A549 treated with Hydrocortisone at 1 μM for 4 hours (cell line): Measurements from ENCODE around the gene PIK3R2. TPM values are rescaled to one million over a fixed set of nuclear protein-coding genes. Genes with fewer than 3 reads are reported as not detected.

Experiments
- total RNA-seq: library from RNA; stranded (reverse); fragments of 200-300 nt; extraction: Qiagen RNA extraction; gene quantifications from 5 replicates; pipeline ENCODE4 v1.2.3, GENCODE V29; 2022

The PIK3R2 gene
- 2.0 to 13.2 TPM (median 10.1 TPM) in 5 replicates for total RNA-seq

DNA sequence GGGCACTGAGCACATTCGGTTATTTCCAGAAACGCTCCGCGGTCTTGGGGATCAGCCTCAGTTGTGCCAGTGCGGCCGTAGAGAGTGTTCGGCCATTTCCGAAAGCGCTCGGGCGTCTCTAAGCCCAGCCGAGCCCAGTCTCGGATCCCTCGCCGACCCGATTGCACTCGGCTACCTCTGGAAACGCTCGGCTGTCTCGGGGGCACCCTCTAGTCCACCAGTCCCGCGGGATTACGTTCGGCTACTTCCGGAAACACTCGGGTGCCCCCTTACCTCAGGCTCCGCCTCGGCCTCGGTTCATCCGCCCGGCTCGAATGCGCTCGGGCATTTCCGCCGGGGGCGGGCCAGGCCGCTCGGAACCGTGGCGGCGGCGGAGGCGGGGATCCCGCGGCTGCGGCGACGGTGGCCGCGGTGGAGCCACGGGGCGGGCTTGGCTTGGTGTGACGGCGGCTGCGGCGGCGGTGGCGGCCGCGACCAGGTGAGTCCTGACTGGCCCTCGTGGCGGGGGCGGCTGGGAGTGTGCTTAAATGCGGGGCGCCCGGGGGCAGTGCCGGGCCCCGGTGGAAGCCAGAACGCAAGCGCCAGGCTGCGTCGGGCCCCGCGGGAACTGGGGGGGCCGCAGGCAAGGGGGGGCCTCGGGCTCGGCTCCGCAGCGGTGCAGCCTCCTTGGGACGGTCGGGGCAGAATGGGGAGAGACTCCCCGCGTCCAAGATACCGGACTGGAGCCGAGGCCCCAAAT, at the start of gene PIK3R2:
PIK3R2 (plus strand) TSS at position 347 of the 739 bp plus-strand sequence. CDS start 2,717 bp downstream, outside the sequence.

GRCh38 chr19:18173572-18174288, 20.8 kb downstream of the PIK3R2 start, which contains the start of gene IFI30:
Gene IFI30 (plus strand): TSS chr19:18173813. CDS start chr19:18173842, 29 bp downstream.

DNA sequence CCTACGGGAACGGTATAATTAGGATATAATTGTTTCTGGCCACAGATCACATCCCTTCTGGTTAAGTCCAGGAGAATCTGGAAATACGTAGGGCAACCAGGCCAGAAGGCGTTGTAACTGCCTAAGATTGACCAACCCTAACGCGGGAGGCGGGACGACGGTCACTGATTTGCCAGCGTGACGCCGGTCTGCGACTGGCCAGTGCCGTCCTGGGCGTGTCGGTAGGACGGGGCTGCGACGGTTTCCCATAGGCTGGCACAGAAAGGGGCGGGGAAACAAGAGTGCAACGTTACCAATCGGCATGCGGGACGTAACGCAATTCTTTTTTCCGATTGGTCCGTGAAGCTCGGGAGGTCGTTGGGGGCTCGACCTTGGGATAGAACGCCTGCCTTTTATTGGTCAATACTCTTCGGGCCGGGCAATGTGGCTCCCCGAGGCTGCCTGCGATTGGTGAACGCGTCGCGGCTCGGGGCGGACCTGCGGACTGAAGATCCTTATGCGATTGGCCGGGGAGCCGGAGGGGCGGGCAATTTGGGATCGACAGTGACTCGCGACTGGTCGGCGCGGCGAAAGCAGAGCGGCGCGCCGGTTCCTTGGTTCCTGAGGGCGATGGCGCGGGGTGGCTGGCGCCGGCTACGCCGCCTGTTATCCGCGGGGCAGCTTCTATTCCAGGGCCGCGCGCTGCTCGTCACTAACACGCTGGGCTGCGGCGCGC, 39.9 kb downstream of the PIK3R2 start, which contains the start of gene MPV17L2:
MPV17L2 (plus strand) TSS at position 546 of the 715 bp plus-strand sequence; CDS start at position 610, 64 bp downstream.

GRCh38 chr19:18203863-18204393, 51.0 kb downstream of the PIK3R2 start, which contains the start of gene RAB3A:
Gene RAB3A (minus strand): TSS chr19:18204042. CDS start chr19:18202740, 1,302 bp downstream.

Other genes with a start within 250 kb of the PIK3R2 start
- 92.9 to 119 TPM (median 107 TPM) in 5 replicates for gene CCDC124, start 220.1 kb upstream of the PIK3R2 start, total RNA-seq
- 0.41 to 1.2 TPM (median 0.66 TPM) in 5 replicates for gene KCNN1, start 186.1 kb upstream of the PIK3R2 start, total RNA-seq
- 46.8 to 55.2 TPM (median 53.1 TPM) in 5 replicates for gene ARRDC2, start 145.0 kb upstream of the PIK3R2 start, total RNA-seq
- not detected in 5 replicates for gene IL12RB1, start 66.2 kb upstream of the PIK3R2 start, total RNA-seq
- 1.8 to 2.7 TPM (median 2.1 TPM) in 5 replicates for gene MAST3, start 55.4 kb upstream of the PIK3R2 start, total RNA-seq
- 11.4 to 18.5 TPM (median 15.0 TPM) in 5 replicates for gene IFI30, start 20.6 kb downstream of the PIK3R2 start, total RNA-seq
- 8.5 to 12.0 TPM (median 11.4 TPM) in 5 replicates for gene MPV17L2, start 40.1 kb downstream of the PIK3R2 start, total RNA-seq
- gene RAB3A, start 50.9 kb downstream of the PIK3R2 start, total RNA-seq: 0.38 to 0.86 TPM (median 0.75 TPM) in 5 replicates
- gene PDE4C, start 73.3 kb downstream of the PIK3R2 start, total RNA-seq: 0.20 to 0.63 TPM (median 0.33 TPM) in 5 replicates
- gene IQCN, start 121.3 kb downstream of the PIK3R2 start, total RNA-seq: 0.58 to 1.0 TPM (median 0.78 TPM) in 5 replicates
- 21.8 to 47.6 TPM (median 41.7 TPM) in 5 replicates for gene JUND, start 128.5 kb downstream of the PIK3R2 start, total RNA-seq
- gene LSM4, start 169.9 kb downstream of the PIK3R2 start, total RNA-seq: 199 to 250 TPM (median 235 TPM) in 5 replicates
- 2.3 to 3.5 TPM (median 2.8 TPM) in 5 replicates for gene PGPEP1, start 187.4 kb downstream of the PIK3R2 start, total RNA-seq
- gene GDF15, start 233.0 kb downstream of the PIK3R2 start, total RNA-seq: 11.9 to 24.9 TPM (median 20.6 TPM) in 5 replicates
- gene LRRC25, start 244.5 kb downstream of the PIK3R2 start, total RNA-seq: not detected in 5 replicates